ENCODE results near the gene APOL3.
"Not testable (repeated sequence)": the region's sequence is repeated elsewhere in the genome, so short reads cannot be mapped to it uniquely, and the experiment has no call there.

The APOL3 gene

GRCh38 chr22:36160499-36160942 is at the start of gene APOL3:
APOL3 (minus strand) TSS chr22:36160755; CDS start chr22:36149055, 11,700 bp downstream.
- no peak for DNase-seq

GRCh38 chr22:36210224-36210623 is 49.7 kb upstream of the APOL3 start:
- no peak for DNase-seq

DNA sequence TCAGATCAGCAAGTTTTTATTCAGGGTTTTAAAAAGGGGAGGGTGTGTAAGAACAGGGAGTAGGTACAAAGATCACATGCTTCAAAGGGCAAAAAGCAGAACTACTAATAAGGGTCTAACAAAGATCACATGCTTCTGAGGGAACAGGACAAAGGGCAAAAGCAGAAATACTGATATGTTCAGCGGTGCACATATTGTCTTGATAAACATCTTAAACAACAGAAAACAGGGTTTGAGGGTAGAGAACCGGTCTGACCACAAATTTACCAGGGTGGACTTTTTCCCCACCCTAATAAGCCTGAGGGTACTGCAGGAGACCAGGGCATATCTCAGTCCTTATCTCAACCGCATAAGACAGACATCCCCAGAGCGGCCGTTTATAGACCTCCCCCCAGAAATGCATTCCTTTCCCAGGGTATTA is 48.9 kb upstream of the APOL3 start:
- not testable (repeated sequence) for DNase-seq

DNA sequence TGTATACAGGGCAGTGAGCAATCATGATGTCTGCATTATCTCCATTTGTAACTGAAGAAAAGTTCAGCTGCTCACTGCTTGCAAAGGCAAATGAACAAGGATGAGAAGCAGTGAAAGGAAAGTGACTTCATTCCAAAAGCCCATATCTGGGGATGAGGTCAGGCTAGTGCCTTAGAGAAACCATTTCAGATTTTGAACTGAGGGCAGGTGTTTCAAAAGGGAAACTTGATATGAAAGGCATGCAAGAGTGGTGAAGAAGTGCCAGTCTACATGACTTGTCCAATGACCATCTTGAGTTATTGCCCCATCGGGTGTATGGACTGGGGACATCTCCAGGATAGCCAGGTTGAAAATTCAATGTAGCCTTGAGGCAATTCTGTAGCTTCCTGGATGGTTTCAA is 48.4 kb upstream of the APOL3 start:
- DNase-seq, result no peak

- DNase-seq, result no peak
Observed at GRCh38 chr22:36208162-36208765, 47.7 kb upstream of the APOL3 start.

DNA sequence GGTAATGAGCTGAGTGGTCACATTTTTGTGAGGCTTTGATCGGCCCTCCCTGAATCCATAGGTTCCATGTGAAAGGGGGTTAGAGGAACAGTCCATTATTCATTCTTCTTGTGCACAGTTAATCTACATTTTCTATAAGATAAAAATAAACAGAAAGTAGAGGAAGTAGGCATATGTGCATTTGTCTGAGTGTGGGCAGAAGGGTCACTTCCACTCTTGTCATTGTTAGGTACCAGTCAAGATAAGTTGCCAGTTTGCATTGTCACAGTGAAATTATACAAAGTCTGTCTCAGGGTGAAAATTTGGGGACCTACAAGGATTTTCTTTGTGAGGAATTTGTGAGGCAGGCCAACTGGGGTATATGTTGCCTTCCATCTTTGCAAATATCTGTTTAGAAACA is 45.7 kb upstream of the APOL3 start:
- no peak for DNase-seq

DNA sequence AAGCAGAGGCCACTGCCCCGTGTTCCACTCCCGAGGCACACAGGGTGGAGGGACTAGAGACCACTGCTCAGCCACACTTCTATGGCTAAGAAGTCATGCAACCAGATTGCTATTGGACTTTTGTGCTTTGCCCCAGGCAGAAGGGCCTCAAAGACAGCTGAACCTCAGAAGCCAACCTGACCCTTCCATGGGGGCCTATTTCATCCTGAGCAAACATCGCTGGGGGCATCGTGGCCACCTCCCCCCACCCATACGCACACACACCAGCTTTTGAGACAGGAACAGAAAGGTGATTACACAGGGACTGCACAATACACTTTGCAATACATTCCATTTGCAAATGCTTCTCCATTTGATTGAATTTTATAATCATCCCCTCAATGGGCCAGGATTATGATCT is 45.0 kb upstream of the APOL3 start:
- DNase-seq, result not testable (repeated sequence)

- no peak for DNase-seq
Observed at GRCh38 chr22:36204632-36205015, 44.1 kb upstream of the APOL3 start.

- no peak for DNase-seq
Observed at GRCh38 chr22:36204001-36204631, 43.6 kb upstream of the APOL3 start.

- not testable (repeated sequence) for DNase-seq
Observed at GRCh38 chr22:36203441-36203840, 42.9 kb upstream of the APOL3 start.

- peak; percentile 59 for DNase-seq
Observed at GRCh38 chr22:36202906-36203305, 42.4 kb upstream of the APOL3 start.

- DNase-seq, result peak; percentile 57
Observed at GRCh38 chr22:36201630-36202319, 41.2 kb upstream of the APOL3 start, which contains the start of gene APOL4. APOL4 (minus strand) TSS chr22:36201809; CDS start chr22:36201734, 75 bp downstream.

- not testable (repeated sequence) for DNase-seq
Observed at GRCh38 chr22:36201025-36201424, 40.5 kb upstream of the APOL3 start.

DNA sequence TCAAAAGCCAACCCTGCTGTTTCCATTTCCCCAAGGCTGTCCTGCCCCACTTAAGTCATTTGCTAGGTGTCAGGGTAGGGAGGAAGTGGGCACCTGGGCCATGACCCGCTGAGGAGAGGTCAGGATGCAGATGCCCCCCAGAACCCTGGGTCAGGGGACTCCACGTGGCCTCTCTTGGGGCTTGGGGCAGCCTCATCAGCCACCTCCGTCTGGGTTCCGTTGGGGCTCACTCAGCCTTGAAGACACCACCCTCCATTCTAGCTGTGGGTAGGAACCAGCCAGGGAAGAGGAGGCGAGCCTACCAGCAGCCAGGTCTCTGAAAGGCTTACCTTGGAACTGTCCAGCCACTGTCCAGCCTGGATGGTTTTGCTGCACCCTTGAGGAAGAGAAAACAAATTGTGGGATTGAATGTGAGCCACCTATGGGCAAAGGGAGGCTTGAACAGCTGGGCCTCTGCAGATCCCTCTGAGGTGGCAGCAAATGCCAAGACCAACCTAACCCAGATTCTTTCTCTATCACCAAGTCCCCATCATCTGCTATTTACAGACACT is 38.5 kb upstream of the APOL3 start:
- DNase-seq, result no peak

DNA sequence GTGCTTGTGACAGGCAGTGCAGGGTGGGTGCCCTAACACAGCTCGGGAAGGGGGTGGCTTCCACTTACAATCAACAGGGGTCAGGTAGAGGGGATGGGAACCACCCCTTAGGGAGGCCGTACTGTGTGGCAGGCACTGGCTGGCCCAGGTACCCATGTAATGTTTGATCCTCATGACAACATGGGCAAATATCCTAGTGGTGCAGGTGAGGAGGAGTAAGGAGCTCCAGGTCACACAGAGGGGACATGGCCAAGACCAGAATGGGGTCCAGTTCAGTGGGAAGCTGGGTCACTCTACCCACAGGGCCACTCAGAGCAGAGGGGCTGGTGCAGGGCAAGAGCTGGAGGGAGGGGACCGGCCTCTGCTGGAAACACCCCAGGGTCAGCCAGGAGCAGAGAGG is 38.0 kb upstream of the APOL3 start:
- DNase-seq, result no peak

- DNase-seq, result no peak
Observed at GRCh38 chr22:36197514-36198146, 37.1 kb upstream of the APOL3 start.

- DNase-seq, result peak; percentile 10
Observed at GRCh38 chr22:36197065-36197440, 36.5 kb upstream of the APOL3 start.

DNA sequence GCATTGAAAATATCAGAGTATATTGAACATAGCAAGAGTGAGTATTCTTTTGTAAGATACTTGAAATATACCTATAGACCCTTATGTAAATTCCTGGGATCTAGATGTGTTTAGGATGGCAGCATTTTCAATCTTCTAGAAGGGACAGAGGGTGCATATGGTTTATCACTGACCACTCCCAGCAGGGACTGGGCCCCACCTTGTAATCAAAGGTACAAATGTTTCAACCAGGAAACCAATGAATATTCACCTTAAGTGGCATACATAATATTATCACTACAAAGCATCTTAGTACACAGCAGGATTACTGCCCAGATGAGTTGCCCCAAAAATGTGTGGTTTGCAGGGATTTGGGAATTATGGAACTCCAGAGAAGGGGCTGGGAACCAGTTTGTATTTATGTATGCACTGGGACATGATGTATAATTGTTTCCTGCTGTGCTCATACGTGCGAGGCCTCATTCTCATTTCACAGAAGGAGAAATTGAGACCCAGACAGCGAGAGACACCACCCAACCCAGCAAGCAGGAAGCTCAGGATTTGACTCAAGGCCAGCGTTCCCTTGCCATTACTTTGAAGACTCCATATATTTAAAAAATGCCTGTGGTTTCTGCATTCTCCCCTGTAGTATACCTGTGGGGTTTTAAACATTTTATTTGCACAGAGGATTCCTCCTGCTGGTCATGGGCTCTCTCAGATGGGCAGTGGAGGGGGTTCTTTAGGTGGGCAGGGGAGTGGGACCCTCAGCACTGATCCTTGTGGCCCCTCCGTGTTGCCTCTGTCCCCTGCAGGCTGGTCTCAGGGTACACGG is 35.9 kb upstream of the APOL3 start:
- DNase-seq, result no peak

GRCh38 chr22:36194971-36195370 is 34.4 kb upstream of the APOL3 start:
- DNase-seq, result peak; percentile 35

- DNase-seq, result no peak
Observed at GRCh38 chr22:36194385-36194784, 33.8 kb upstream of the APOL3 start.

DNA sequence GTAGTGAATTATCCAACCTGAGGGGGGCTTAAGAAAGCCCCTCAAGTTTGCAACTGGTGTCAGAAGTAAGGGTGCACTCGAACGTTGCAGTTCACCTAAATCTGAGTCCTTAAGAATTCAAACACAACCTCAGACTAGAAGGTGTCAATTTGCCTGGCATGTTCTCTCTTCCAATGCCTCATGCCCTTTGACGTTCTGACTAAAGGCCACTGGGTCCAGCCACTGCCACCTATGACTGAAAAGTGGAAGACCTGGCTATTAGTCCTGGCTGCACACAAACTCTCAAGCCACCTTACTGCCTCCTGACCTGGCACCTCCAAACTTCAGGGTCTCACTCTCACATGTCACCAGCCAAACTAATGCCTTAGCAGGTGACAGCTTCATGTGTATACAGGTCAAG is 33.0 kb upstream of the APOL3 start:
- DNase-seq, result no peak

- no peak for DNase-seq
Observed at GRCh38 chr22:36193171-36193570, 32.6 kb upstream of the APOL3 start.

Measured in NCI-H1092 (cell line).